Measurements from ENCODE around the gene PDE6H.
A peak's percentile ranks its signal among the peaks of the same experiment; 100 is the strongest.

The PDE6H gene

DNA sequence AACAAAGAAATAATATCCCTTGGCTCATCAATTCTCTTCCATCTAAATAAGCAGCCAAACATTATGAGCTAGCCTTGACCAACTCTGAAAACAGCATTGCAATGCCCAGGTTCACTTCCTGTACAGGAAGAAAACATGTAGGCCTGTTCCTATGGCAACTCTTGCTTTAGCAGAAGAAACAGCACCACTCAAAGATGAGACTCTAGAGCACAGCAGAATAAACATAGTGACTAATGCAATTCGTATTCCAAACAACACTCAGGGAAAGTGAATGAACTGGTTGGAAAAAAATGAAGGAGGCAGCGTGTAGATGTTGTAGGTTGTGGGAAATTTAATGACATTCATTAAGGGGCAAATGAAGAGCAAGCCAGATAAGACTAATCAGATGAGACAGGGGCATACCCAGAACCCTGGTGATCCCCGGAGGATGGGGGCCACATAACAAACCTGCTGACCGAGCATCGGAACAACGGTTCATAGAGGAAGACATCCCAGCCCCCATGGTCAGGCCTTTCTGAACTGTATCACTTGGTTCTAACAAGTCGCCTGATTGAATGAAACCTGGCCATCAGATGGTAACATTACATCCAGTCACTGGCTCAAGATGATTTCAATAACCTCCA lies 20.4 kb upstream of the PDE6H start:
- Histone ChIP-seq H3K27me3 (replicated peaks) (no peaks in the 10 kb centered on the region), H3K4me3 (ENCODE audit: low read depth, low read length) (no peak overlapping the region), H3K36me3 (replicated peaks) (peaks cover 3% of the 10 kb centered on the region), H3K27ac (peak overlapping the region; percentile 96)
- TF ChIP-seq, protein P1, sequence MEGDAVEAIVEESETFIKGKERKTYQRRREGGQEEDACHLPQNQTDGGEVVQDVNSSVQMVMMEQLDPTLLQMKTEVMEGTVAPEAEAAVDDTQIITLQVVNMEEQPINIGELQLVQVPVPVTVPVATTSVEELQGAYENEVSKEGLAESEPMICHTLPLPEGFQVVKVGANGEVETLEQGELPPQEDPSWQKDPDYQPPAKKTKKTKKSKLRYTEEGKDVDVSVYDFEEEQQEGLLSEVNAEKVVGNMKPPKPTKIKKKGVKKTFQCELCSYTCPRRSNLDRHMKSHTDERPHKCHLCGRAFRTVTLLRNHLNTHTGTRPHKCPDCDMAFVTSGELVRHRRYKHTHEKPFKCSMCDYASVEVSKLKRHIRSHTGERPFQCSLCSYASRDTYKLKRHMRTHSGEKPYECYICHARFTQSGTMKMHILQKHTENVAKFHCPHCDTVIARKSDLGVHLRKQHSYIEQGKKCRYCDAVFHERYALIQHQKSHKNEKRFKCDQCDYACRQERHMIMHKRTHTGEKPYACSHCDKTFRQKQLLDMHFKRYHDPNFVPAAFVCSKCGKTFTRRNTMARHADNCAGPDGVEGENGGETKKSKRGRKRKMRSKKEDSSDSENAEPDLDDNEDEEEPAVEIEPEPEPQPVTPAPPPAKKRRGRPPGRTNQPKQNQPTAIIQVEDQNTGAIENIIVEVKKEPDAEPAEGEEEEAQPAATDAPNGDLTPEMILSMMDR (IDR thresholded peaks at IDR 0.05; ENCODE audit: low read depth, low read length, missing control alignments) = no peak
- peak; percentile 97 for DNase-seq
- in situ Hi-C loops (cut with HindIII; ENCODE audit: low pct_ligation_motif_present, low sequenced_read_pairs) = no loop called here

DNA sequence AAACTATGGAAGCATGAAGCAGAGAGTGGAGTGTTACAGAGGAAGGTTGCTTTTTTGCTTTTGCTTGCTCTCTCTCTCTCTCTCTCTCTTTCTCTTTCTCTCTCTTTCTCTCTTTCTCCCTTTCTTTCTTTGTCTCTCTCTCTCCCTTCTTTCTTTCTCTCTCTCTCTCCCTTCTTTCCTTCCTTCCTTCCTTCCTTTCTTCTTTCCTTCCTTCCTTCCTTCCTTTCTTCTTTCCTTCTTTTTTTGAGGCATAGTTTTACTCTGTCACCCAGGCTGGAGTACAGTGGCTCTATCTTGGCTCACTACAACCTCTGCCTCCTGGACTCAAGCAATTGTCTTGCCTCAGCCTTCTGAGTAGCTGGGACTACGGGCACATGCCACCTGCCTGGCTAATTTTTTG lies 19.1 kb upstream of the PDE6H start:
- DNase-seq = no peak
- TF ChIP-seq, protein P1 (IDR thresholded peaks at IDR 0.05; ENCODE audit: low read depth, low read length, missing control alignments) = no peak
- H3K36me3 ChIP-seq (replicated peaks) = no peaks in the 10 kb centered on the region
- H3K4me3 ChIP-seq (ENCODE audit: low read depth, low read length) = no peak overlapping the region
- in situ Hi-C loops (cut with HindIII; ENCODE audit: low pct_ligation_motif_present, low sequenced_read_pairs) = no loop called here
- no peaks in the 10 kb centered on the region for H3K27me3 ChIP-seq (replicated peaks)
- peak overlapping the region; percentile 96 for H3K27ac ChIP-seq

DNA sequence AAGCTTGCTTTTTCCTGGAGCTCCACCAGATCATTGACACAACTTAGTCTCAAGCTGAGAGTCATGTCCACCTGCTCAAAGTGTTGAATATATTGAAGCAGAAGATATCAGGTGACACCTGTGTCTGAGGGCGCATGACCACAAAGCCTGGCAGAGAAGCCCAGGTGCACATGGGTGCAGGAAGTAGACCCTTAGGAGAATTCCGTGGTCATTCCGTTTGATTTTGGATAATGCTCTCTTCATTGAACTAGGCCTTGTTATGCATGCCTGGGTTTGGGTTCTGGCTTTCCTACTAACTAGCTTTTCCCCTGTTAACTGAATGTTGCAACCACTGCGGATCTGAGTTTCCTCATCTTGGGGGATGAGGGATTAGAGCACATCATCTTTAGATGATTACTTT lies 18.6 kb upstream of the PDE6H start:
- H3K27me3 ChIP-seq (replicated peaks) = no peaks in the 10 kb centered on the region
- TF ChIP-seq, protein P1 (IDR thresholded peaks at IDR 0.05; ENCODE audit: low read depth, low read length, missing control alignments) = no peak
- H3K4me3 ChIP-seq (ENCODE audit: low read depth, low read length) = no peak overlapping the region
- no peak overlapping the region for H3K27ac ChIP-seq
- H3K36me3 ChIP-seq (replicated peaks) = no peaks in the 10 kb centered on the region
- in situ Hi-C loops (cut with HindIII; ENCODE audit: low pct_ligation_motif_present, low sequenced_read_pairs) = no loop called here
- DNase-seq = no peak

DNA sequence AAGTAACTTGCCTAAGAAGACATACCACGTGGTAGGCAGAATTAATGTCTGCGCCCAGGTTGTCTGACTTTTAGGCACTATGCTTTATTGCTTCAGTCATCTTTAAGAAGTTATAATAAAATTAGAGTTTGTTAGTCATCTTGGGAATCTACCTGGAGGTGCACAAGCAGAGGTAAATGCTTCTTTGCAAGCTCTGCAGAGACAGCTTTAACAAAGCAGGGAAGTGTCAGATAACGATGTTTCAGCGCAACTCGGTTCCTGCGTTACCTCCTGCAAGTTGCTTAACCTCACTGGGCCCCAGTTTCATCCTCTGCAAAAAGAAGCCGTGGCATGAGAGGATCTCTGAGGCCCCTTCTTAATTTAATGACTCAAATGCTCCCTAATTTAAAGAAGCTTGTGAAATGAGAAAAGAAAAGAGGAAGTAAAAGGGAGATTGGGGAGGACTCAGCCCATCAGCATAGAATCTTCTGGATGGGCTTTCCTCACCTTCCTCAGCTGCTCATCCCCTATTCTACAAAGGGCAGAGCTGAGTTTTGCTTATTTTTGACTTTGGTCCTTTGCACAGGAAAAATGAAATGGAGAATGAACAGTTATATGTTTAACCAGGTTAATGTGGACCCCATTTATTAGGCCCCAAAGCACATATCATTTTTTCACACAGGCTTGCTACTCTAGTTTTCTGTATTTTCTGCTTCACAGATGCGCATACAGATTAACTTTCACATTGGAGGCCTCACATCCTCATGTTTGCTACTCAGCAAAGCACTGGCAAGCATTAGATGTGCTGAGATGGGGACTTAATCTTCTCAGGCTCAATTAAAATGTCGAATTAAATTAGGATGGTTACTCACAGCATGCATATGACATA lies 16.6 kb upstream of the PDE6H start:
- H3K4me3 ChIP-seq (ENCODE audit: low read depth, low read length) = no peak overlapping the region
- no peak overlapping the region for H3K27ac ChIP-seq
- H3K27me3 ChIP-seq (replicated peaks) = no peaks in the 10 kb centered on the region
- in situ Hi-C loops (cut with HindIII; ENCODE audit: low pct_ligation_motif_present, low sequenced_read_pairs) = no loop called here
- TF ChIP-seq, protein P1 (IDR thresholded peaks at IDR 0.05; ENCODE audit: low read depth, low read length, missing control alignments) = no peak
- H3K36me3 ChIP-seq (replicated peaks) = no peaks in the 10 kb centered on the region
- no peak for DNase-seq

DNA sequence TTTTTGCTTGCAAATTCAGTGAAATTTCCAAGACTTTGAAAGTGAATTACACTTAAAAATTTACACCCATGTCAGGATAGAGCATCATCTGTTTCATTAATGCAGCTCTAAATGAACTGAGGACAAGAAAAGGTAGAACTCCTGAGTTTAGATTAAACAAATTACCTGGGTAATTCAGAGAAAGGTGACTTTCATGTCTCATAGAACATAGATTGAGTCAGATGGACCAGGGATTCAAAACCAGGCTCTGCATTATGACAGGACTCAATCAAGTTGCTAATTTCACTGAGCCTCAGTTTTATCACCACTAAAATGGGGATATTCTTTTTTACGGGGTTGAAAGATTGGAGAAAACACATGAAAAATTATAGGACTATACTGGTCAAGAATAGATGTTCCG lies 15.9 kb upstream of the PDE6H start:
- TF ChIP-seq, protein P1 (IDR thresholded peaks at IDR 0.05; ENCODE audit: low read depth, low read length, missing control alignments) = no peak
- in situ Hi-C loops (cut with HindIII; ENCODE audit: low pct_ligation_motif_present, low sequenced_read_pairs) = no loop called here
- no peak overlapping the region for H3K4me3 ChIP-seq (ENCODE audit: low read depth, low read length)
- H3K36me3 ChIP-seq (replicated peaks) = no peaks in the 10 kb centered on the region
- H3K27ac ChIP-seq = no peak overlapping the region
- no peaks in the 10 kb centered on the region for H3K27me3 ChIP-seq (replicated peaks)
- DNase-seq = no peak

All from brain microvascular endothelial cell (primary cell).